HG03469 (cell line): ENCODE measurements around the gene HDAC7.

Experiments used
- ATAC-seq: cut with Tn5 transposase; IDR thresholded peaks from one replicate; pipeline ENCODE4 v1.9.1; 2021; ENCODE audit warnings: mild to moderate bottlenecking, moderate library complexity, moderate number of reproducible peaks; ENCODE audit not compliant: unreplicated experiment

The HDAC7 gene

GRCh38 chr12:47782372-47782770, 37.3 kb downstream of the HDAC7 start:
- ATAC-seq, result no peak

- no peak for ATAC-seq
Observed at GRCh38 chr12:47781479-47782371, 38.0 kb downstream of the HDAC7 start.

- no peak for ATAC-seq
Observed at GRCh38 chr12:47779943-47780504, 39.7 kb downstream of the HDAC7 start.

- ATAC-seq, result peak; percentile 49
Observed at GRCh38 chr12:47779301-47779942, 40.3 kb downstream of the HDAC7 start.

- no peak for ATAC-seq
Observed at GRCh38 chr12:47778881-47779280, 40.8 kb downstream of the HDAC7 start.

GRCh38 chr12:47777741-47778558, 41.8 kb downstream of the HDAC7 start:
- ATAC-seq, result no peak

- no peak for ATAC-seq
Observed at GRCh38 chr12:47777151-47777550, 42.6 kb downstream of the HDAC7 start.

GRCh38 chr12:47776471-47777143, 43.1 kb downstream of the HDAC7 start:
- ATAC-seq, result no peak

- ATAC-seq, result no peak
Observed at GRCh38 chr12:47775100-47775911, 44.4 kb downstream of the HDAC7 start.

GRCh38 chr12:47774663-47775062, 45.0 kb downstream of the HDAC7 start:
- no peak for ATAC-seq

- ATAC-seq, result no peak
Observed at GRCh38 chr12:47773858-47774580, 45.7 kb downstream of the HDAC7 start.

GRCh38 chr12:47773062-47773857, 46.4 kb downstream of the HDAC7 start, which contains the start of gene SLC48A1:
Gene SLC48A1, plus strand, starts transcription at chr12:47773238. Its CDS starts 67 bp downstream, at chr12:47773305.
- peak; percentile 52 for ATAC-seq

- ATAC-seq, result no peak
Observed at GRCh38 chr12:47772738-47773061, 47.0 kb downstream of the HDAC7 start.

GRCh38 chr12:47772094-47772660, 47.5 kb downstream of the HDAC7 start:
- no peak for ATAC-seq

- no peak for ATAC-seq
Observed at GRCh38 chr12:47771304-47771703, 48.4 kb downstream of the HDAC7 start.

GRCh38 chr12:47770086-47770726, 49.5 kb downstream of the HDAC7 start:
- no peak for ATAC-seq
